ENCODE measurements around the gene XRRA1.
"Not testable (repeated sequence)": the region's sequence is repeated elsewhere in the genome, so short reads cannot be mapped to it uniquely, and the experiment has no call there.

The XRRA1 gene

GRCh38 chr11:74826901-74827300 is 122.0 kb downstream of the XRRA1 start:
- no peak for DNase-seq (ENCODE audit: low spot score)

DNA sequence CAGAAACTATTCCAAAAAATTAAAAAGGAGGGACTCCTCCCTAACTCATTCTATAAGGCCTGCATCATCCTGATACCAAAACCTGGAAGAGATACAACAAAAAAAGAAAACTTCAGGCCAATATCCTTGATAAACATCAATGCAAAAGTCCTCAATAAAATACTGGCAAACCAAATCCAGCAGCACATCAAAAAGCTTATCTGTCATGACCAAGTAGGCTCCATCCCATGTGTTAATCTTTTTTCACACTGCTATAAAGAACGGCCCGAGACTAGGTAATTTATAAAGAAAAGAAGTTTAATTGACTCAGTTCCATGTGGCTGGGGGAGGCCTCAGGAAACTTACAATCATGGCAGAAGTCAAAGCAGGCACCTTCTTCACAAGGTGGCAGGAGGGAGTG is 123.3 kb downstream of the XRRA1 start:
- not testable (repeated sequence) for DNase-seq (ENCODE audit: low spot score)

- DNase-seq (ENCODE audit: low spot score): no peak
Measured at GRCh38 chr11:74824285-74824982, 124.5 kb downstream of the XRRA1 start.

- DNase-seq (ENCODE audit: low spot score): no peak
Measured at GRCh38 chr11:74822170-74822569, 126.7 kb downstream of the XRRA1 start.

DNA sequence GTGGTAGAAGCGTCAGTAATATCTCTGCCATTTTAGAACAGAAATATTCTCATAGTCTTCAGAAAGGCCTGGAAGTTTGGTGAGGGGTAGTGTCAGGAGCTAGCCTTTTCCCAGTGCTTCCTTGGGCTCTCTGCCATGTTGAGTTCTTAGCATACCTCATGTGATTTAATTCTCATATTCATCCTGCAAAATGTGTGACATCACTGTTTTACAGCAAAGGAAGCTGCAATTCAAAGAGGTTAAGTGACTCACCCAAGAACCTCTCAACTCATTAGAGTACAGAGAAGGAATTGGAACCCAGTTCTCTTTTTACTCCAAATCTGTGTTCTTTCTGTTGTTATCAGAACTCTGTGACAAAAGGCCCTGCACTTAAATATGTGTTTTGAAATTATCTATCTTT is 128.1 kb downstream of the XRRA1 start:
- no peak for DNase-seq (ENCODE audit: low spot score)

DNA sequence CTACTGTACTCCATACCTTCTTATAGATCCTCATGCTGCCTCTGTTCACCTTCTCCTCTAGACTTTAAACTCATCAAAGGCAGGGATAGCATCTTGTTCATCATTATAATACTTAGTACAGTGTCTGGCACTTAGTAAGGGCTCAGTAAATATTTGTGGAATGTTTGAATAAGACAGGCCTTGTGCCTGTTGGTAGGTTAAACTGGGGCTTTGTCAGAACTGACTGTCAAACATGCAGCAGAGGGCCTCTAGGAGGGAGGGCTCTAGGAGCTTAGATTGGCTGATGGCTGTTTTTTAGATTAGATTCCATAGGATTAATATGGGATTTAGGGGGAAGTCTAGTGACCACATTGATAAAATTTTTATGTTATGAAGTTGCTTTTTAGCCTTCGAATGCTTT is 129.5 kb downstream of the XRRA1 start:
- DNase-seq (ENCODE audit: low spot score): no peak

DNA sequence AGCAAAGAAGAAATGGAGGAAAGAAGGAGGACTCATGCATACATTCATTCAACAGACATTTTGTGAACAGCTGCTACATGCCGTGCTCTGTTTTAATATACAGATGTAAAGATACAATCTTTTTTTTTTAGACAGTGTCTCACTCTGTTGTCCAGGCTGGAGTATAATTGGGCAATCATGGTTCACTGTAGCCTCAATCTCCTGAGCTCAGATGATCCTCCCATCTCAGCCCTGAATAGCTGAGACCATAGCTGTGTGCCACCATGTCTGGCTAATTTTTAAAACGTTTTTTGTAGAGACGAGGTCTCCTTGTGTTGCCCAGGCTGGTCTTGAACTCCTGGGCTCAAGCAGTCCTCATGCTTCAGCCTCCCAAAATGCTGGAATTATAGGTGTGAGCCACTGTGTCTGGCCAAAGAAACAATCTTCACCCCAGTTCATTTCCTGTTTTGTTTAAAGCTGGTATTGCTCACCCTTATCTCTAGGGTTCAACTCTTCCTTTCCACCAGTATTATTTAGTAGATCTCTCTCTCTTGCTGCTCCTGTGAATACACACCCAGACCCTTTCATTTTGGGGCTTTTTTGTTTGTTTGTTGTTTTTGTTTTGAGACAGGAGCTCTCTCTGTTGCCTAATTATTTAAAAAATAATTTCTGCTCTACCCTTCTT is 130.5 kb downstream of the XRRA1 start:
- DNase-seq (ENCODE audit: low spot score): no peak

GRCh38 chr11:74816664-74817063 is 132.2 kb downstream of the XRRA1 start:
- DNase-seq (ENCODE audit: low spot score): no peak

- DNase-seq (ENCODE audit: low spot score): no peak
Measured at GRCh38 chr11:74815966-74816365, 132.9 kb downstream of the XRRA1 start.

GRCh38 chr11:74809801-74810200 is 139.1 kb downstream of the XRRA1 start:
- DNase-seq (ENCODE audit: low spot score): no peak

- no peak for DNase-seq (ENCODE audit: low spot score)
Measured at GRCh38 chr11:74806267-74806666, 142.6 kb downstream of the XRRA1 start.

DNA sequence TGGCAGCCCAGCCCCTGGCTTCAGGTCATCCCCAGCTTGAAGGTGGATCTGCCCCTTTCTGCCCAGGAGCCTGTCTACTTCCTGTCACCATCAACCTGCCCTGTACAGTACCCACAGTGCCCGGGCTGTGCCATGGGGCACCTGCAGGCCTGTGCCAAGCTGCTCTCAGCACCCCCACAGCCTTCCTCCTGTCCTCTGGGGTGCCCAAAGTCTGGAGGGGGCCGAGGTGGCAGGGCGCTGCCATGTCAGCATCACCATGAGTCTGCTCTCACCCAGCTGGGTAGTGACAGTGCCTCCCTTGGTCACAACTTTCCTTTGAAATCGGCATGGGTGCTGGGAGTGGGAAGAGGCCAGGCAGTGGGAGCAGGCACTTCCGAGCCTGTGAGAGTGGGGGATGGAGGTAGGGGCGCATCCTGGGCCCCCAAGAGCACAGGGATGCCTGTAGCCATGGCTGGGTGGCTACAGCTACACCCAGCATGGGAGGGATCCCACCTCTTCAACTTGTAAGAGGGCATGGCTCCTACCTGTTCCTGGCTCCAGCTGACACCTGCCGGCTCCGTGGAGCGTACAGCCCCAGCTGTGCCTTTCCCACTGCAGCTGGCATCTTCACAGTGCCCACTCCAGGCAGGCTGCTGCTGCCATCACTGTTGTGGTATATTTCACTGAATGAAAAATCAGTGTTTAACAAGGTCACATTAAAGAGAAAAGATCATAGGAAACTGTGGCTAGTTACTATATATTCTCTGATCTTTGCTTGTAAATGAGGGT is 157.4 kb downstream of the XRRA1 start:
- DNase-seq (ENCODE audit: low spot score): no peak

Data from LoVo (cell line).